ENCODE data around the gene SLC6A16.
A peak's percentile ranks its signal among the peaks of the same experiment; 100 is the strongest.
"Not testable (repeated sequence)": the region's sequence is repeated elsewhere in the genome, so short reads cannot be mapped to it uniquely, and the experiment has no call there.

The SLC6A16 gene

DNA sequence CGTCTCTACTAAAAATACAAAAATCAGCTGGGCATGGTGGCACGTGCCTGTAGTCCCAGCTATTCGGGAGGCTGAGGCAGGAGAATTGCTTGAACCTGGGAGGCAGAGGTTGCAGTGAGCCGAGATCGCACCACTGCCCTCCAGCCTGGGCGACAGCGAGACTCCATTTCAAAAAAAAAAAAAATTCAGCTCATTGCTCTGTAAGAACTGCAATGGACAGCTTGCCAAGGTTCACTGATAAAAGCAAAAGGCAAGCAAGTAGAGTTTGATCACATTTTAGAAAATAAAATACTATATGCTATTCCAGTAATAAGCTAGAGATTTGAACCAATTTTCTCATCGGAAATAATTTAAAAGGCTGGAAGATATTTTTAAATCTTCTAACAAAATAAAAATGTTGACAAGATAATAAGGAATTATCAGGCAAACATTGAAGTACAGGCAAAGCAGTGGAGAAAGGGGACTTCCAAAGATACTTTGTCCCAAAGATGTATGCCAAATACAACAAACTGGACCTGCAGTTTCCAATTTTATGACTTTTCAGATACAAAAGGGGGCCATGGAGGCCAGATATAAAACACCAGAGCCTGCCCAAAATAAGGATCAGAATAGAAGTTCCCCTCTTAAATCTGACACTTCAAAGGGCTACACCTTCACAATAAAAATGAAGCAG, 29.6 kb downstream of the SLC6A16 start:
- Mint-ChIP-seq H3K9me3 (no peaks in the 10 kb centered on the region), H3K27ac (no peak overlapping the region)
- no peak for ATAC-seq (replicated peaks)

DNA sequence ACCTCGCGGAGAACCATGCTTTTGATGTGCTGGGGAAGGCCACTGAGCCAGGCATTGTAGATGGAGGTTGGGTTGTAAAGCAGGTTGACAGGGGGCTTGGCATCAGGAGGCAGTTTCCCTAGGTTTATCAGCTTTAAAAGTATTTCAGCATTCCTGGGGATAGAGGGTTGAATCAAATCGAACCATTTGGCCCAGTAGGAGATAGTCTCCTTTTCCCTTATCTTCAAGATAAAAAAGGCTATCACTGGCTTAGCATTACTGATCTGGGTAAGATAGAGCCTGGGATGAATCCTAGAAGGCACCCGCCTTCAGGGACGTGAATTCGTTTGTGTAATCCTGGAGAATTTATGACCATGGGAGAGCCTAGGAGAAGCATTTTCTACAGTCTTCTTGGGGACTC, 30.6 kb downstream of the SLC6A16 start:
- H3K36me3 Mint-ChIP-seq = no peaks in the 10 kb centered on the region
- no peaks in the 10 kb centered on the region for H3K27me3 Mint-ChIP-seq
- no peak overlapping the region for H3K27ac Mint-ChIP-seq
- no peak for ATAC-seq (replicated peaks)
- no peaks in the 10 kb centered on the region for H3K9me3 Mint-ChIP-seq
- no peak overlapping the region for H3K4me3 Mint-ChIP-seq
- no peak for DNase-seq
- H3K4me1 Mint-ChIP-seq = no peaks in the 10 kb centered on the region

More for the DNA sequence above, 29.6 kb downstream of the SLC6A16 start:
- no peaks in the 10 kb centered on the region for H3K36me3 Mint-ChIP-seq
- no peaks in the 10 kb centered on the region for H3K27me3 Mint-ChIP-seq
- no peak overlapping the region for H3K4me3 Mint-ChIP-seq
- no peak for DNase-seq
- H3K4me1 Mint-ChIP-seq = peaks cover 2% of the 10 kb centered on the region in 2 donors

DNA sequence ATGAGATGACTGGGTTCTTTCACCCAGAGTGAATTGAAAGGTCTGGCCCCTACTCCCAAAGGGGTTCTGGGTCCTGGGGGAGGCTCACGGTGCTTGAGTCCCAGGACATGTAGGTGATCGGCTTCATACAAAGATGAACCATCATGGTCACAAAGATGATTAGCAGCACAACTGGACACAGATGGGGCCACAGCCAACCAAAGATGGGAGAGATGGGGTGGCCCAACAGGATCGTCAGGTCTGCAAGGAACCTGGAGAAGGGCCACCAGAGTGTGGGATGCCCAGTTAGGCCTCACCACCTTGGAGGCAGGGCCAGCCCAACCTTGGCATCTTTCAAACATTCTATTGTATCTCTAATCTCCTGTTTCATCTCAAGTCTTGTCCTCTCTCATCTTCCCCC, 34.5 kb downstream of the SLC6A16 start:
- Mint-ChIP-seq H3K9me3 (peaks cover 4 to 5% of the 10 kb centered on the region in 2 donors), H3K27ac (no peak overlapping the region), H3K27me3 (no peaks in the 10 kb centered on the region), H3K4me1 (peaks cover 0 to 6% of the 10 kb centered on the region in 2 donors), H3K36me3 (peaks cover 0 to 5% of the 10 kb centered on the region in 2 donors), H3K4me3 (no peak overlapping the region)
- ATAC-seq (replicated peaks) (no peak), DNase-seq (no peak)

DNA sequence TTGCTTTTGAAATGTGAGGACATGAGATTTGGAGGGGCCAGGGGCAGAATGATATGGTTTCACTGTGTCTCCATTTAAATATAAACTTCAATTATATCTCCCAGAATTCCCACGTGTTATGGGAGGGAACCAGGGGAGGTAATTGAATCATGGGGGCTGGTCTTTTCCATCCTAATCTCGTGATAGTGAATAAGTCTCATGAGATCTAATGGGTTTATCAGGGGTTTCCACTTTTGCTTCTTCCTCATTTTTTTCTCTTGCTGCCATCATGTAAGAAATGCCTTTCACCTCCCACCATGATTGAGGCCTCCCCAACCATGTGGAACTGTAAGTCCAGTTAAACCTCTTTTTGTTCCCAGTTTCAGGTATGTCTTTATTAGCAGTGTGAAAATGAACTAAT, 35.7 kb downstream of the SLC6A16 start:
- not testable (repeated sequence) for H3K4me1 Mint-ChIP-seq; DNase-seq; H3K4me3 Mint-ChIP-seq; H3K36me3 Mint-ChIP-seq; H3K27me3 Mint-ChIP-seq; ATAC-seq (replicated peaks); H3K9me3 Mint-ChIP-seq
- H3K27ac Mint-ChIP-seq = peak overlapping the region; percentile 25

DNA sequence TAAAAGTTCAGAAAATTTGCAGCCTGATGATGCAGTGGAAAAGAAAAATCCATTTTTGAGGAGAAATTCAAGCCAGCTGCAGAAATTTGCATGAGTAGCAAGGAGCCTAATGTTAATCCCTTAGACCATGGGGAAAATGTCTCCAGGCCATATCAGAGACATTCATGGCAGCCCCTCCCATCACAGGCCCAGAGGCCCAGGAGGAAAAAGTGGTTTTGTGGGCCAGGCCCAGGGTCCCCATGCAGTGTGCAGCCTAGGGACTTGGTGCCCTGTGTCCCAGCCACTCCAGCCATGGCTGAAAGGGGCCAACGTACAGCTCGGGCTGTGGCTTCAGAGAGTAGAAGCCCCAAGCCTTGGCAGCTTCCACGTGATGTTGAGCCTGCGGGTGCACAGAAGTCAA, 36.8 kb downstream of the SLC6A16 start:
- not testable (repeated sequence) for H3K4me1 Mint-ChIP-seq; H3K27me3 Mint-ChIP-seq; H3K36me3 Mint-ChIP-seq; H3K9me3 Mint-ChIP-seq; H3K27ac Mint-ChIP-seq; DNase-seq; H3K4me3 Mint-ChIP-seq; ATAC-seq (replicated peaks)

DNA sequence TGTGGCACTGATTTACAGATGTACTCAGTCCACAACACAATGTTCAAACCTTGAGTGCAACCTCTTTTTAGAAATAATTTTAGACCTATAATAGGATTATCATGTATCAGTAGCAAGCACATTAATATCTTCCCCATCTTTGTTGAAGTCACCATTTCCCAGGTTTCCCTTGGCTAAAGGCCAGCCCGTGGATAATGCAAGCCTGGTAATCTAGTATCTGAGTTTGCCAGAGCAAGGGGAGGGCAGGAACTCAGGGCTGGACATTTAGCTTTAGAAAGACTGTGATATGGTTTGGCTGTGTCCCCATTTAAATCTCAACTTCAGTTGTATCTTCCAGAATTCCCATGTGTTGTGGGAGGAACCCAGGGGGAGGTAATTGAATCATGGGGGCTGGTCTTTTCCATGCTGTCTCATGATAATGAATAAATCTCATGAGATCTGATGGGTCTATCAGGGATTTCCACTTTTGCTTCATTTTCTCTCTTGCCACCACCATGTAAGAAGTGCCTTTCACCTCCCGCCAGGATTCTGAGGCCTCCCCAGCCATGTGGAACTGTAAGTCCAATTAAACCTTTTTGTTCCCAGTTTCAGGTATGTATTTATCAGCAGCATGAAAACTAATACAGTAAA, 37.7 kb downstream of the SLC6A16 start:
- no peak for DNase-seq
- Mint-ChIP-seq H3K4me3 (no peak overlapping the region), H3K27ac (no peak overlapping the region), H3K36me3 (peaks cover 0 to 5% of the 10 kb centered on the region in 2 donors), H3K9me3 (peaks cover 4 to 5% of the 10 kb centered on the region in 2 donors), H3K27me3 (no peaks in the 10 kb centered on the region), H3K4me1 (peaks cover 0 to 6% of the 10 kb centered on the region in 2 donors)
- ATAC-seq (replicated peaks) = no peak

DNA sequence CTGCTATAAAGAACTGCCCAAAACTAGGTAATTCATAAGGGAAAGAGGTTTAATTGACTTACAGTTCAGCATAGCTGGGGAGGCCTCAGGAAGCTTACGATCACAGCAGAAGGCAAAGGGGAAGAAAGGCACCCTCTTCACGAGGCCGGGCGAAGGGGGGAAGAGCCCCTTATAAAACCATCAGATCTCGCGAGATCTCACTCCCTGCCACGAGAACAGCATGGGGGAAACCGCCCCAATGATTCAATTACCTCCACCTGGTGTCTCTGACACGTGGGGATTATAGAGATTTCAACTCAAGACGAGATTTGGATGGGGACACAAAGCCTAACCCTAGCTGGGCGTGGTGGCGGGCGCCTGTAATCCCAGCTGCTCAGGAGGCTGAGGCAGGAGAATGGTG, 42.8 kb downstream of the SLC6A16 start:
- DNase-seq (no peak), ATAC-seq (replicated peaks) (no peak)
- Mint-ChIP-seq H3K4me3 (no peak overlapping the region), H3K4me1 (peaks cover 2 to 4% of the 10 kb centered on the region in 2 donors), H3K9me3 (no peaks in the 10 kb centered on the region), H3K27ac (no peak overlapping the region), H3K27me3 (peaks cover 0 to 11% of the 10 kb centered on the region in 2 donors), H3K36me3 (no peaks in the 10 kb centered on the region)

DNA sequence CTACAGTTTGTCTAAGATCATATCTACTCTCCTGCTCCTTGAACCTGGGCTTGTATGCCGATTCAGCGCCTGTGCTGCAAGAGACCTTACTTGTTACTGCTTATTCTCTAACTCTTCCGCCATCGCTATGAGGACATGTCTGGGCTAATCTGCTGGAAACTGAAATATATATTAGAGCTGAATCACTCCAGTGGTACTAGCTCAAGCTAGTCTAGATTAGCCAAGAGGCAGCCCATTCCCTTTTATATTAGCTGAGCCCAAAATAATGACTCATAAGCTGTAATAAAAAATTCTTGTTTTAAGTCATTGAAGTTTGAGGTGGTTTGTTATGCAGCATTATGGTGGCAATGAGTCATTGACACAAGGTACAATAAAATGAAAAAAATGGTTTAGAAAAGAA, 52.8 kb downstream of the SLC6A16 start:
- ATAC-seq (replicated peaks) = peak in 1 of 2 donors; percentile 47
- Mint-ChIP-seq H3K4me1 (no peaks in the 10 kb centered on the region), H3K27me3 (peaks cover 7 to 15% of the 10 kb centered on the region in 2 donors), H3K4me3 (no peak overlapping the region), H3K27ac (no peak overlapping the region), H3K9me3 (peaks cover 0 to 5% of the 10 kb centered on the region in 2 donors), H3K36me3 (peaks cover 0 to under 1% of the 10 kb centered on the region in 2 donors)
- no peak for DNase-seq

DNA sequence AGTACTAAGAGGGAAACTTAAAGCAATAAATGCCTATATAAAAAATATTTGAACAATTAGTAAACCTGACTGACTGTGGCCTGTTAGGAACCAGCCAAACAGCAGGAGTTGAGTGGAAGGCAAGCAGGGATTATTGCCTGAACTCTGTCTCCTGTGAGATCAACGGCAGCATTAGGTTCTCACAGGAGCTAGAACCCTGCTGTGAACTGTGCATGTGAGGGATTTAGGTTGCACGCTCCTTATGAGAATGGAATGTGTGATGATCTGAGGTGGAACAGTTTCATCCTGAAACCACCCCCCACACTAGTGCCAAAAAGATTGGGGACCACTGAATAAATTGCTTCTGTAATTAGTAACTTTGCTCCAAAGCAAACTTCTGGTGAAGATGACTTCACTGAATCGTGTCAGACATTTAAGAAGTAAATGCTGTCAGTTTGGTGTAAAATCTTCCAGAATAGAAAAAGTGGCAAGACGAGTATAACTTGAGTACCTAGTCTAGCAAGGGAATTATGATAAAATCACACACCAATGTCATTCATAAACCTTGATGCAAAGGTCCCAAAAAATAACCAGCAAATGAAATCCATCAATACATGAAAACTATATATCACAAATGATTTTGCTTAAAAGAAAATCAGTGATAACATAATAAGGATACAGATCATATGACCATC, 53.8 kb downstream of the SLC6A16 start:
- no peak for ATAC-seq (replicated peaks)
- H3K27ac Mint-ChIP-seq = no peak overlapping the region

DNA sequence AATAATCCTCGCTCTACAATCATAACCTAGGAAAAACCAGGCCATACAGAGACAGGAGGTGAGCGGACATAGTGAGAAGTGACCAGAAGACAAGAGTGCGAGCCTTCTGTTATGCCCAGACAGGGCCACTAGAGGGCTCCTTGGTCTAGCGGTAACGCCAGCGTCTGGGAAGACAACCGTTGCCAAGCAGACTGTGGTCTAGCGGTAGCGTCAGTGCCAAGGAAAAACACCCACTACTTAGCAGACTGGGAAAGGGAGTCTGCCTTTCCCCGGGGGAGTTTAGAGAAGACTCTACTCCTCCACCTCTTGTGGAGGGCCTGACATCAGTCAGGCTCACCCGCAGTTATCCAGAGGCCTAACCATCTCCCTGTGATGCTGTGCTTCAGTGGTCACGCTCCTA, 58.6 kb downstream of the SLC6A16 start:
- H3K9me3 Mint-ChIP-seq = peaks cover 9 to 16% of the 10 kb centered on the region in 2 donors
- not testable (repeated sequence) for H3K36me3 Mint-ChIP-seq; H3K27ac Mint-ChIP-seq; H3K4me1 Mint-ChIP-seq; H3K27me3 Mint-ChIP-seq; H3K4me3 Mint-ChIP-seq; ATAC-seq (replicated peaks)
- DNase-seq = peak; percentile 46

More for the DNA sequence above, 53.8 kb downstream of the SLC6A16 start:
- Mint-ChIP-seq H3K36me3 (peaks cover 4 to 6% of the 10 kb centered on the region in 2 donors), H3K4me3 (no peak overlapping the region), H3K27me3 (peaks cover 7 to 15% of the 10 kb centered on the region in 2 donors), H3K9me3 (peaks cover 6 to 10% of the 10 kb centered on the region in 2 donors), H3K4me1 (peaks cover 0 to 3% of the 10 kb centered on the region in 2 donors)
- no peak for DNase-seq

DNA sequence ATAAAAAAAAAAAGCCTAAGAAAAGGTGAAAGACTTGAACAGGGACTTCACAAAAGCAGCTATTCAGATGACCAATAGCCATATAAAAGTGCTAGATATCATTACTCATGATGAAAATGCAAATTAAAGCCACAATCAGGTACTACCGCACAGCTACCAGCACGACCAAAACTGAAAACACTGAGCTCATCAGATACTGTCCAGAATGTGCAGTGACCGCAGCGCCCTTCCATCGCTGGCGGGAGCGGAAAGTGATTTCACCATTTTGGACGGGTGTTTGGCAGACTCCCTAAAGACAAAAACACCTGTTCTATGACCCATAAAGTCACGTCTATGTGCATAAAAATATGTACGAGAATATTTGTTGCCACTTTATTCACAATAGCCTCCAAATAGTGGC, 60.7 kb downstream of the SLC6A16 start:
- peaks cover 9 to 17% of the 10 kb centered on the region in 2 donors for H3K9me3 Mint-ChIP-seq
- H3K4me1 Mint-ChIP-seq = peaks cover 0 to 3% of the 10 kb centered on the region in 2 donors
- H3K27ac Mint-ChIP-seq = no peak overlapping the region
- peaks cover 5 to 11% of the 10 kb centered on the region in 2 donors for H3K27me3 Mint-ChIP-seq
- H3K36me3 Mint-ChIP-seq = peaks cover 4 to 6% of the 10 kb centered on the region in 2 donors
- no peak overlapping the region for H3K4me3 Mint-ChIP-seq
- DNase-seq (no peak), ATAC-seq (replicated peaks) (no peak)

DNA sequence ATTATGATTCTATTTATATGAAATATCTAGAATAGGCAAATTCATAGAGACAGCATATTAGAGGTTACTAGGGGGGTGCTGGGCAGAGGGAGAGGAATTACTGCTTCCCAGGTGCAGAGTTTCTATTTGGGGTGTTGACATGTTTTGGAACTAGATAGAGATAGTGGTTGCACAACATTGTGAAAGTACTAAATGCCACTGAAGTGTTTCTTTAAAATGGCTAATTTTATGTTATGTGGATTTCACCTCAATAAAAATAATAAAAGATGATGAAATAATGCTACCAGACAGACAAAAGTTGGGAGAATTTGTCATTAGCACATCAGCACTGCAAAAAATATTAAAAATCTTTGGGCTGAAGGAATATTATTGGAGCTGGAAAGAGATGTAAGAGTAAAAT, 63.4 kb downstream of the SLC6A16 start:
- DNase-seq (no peak), ATAC-seq (replicated peaks) (no peak)
- peaks cover 13 to 19% of the 10 kb centered on the region in 2 donors for H3K9me3 Mint-ChIP-seq
- no peak overlapping the region for H3K4me3 Mint-ChIP-seq
- H3K36me3 Mint-ChIP-seq = peaks cover 2 to 11% of the 10 kb centered on the region in 2 donors
- H3K27ac Mint-ChIP-seq = no peak overlapping the region
- peaks cover 13 to 24% of the 10 kb centered on the region in 2 donors for H3K27me3 Mint-ChIP-seq
- peaks cover 0 to under 1% of the 10 kb centered on the region in 2 donors for H3K4me1 Mint-ChIP-seq

DNA sequence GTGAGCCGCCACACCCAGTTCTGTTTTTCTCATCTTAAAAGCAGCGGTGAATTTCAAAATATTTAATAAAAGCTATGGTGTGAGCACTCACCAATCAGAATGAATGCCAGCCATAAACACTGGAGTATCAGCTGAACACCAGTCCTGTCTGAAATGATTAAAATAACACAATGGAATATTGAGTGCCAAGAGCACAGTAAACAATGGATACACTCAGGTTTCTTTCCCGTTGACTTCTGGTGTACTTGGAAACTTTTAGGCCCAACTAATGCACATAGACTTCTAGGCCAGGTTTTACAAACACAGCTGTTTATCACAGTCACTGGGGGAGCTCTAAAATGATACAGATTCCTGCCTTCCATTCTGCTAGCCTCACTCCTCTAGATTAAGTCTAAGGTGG, 68.3 kb downstream of the SLC6A16 start:
- Mint-ChIP-seq H3K4me3 (no peak overlapping the region), H3K4me1 (no peaks in the 10 kb centered on the region), H3K27me3 (peaks cover 40 to 59% of the 10 kb centered on the region in 2 donors), H3K27ac (no peak overlapping the region), H3K9me3 (peaks cover 10 to 13% of the 10 kb centered on the region in 2 donors), H3K36me3 (peaks cover 2 to 11% of the 10 kb centered on the region in 2 donors)
- ATAC-seq (replicated peaks) = no peak
- DNase-seq = no peak

DNA sequence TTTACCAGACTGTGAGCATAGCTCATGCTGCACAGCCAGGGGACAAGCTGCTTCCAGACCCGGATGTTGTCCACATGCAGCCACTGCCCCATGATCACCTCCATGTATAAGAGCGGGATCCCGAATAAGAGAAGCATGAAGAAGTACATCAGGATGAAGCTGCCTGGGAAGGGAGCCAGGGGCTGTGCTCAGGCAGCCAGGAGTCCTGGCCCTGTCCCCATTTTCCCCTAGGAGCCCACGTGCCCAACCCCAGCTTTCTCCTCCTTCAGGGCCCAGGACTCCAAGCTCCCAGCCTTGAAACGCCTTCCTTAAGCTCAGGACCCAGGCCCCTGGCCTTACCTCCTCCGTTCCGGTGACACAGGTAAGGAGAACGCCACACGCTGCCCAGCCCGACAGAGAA, 69.3 kb downstream of the SLC6A16 start:
- no peak for DNase-seq
- Mint-ChIP-seq H3K4me3 (no peak overlapping the region), H3K4me1 (no peaks in the 10 kb centered on the region), H3K27me3 (peaks cover 41 to 63% of the 10 kb centered on the region in 2 donors), H3K9me3 (peaks cover 10 to 13% of the 10 kb centered on the region in 2 donors), H3K36me3 (peaks cover 2 to 11% of the 10 kb centered on the region in 2 donors), H3K27ac (no peak overlapping the region)
- no peak for ATAC-seq (replicated peaks)

Data from stimulated activated naive B cell treated with anti-CD40 and anti-IgM and Interleukin-4, amounts not matched to agents 10 μg/mL and 1 μg/mL and 100 μg/mL, for 72 hours (primary cell).